Transverse colon (tissue), 4 donors: ENCODE results near the gene CYB561. TPM values are rescaled to one million over a fixed set of nuclear protein-coding genes. Genes with fewer than 3 reads are reported as not detected.

Source experiments
- DNase-seq: peaks from one replicate; pipeline ENCODE4 v3.0.0-alpha.2; 2019
- H3K27ac ChIP-seq, 4 donors: fragments of 200-600 bp; sonication (generic); 2 replicates each; pipeline ENCODE4 v1.5.1; 2016 to 2018; ENCODE audit warnings: inconsistent platforms in 4 of 4
- H3K27me3 ChIP-seq: fragments of 200-600 bp; sonication (generic); 2 replicates; pipeline ENCODE4 v1.5.1; 2017; ENCODE audit warnings: inconsistent platforms
- H3K36me3 ChIP-seq, 4 donors: fragments of 200-600 bp; sonication (generic); 2 replicates each; pipeline ENCODE4 v1.5.1; 2017 to 2019; ENCODE audit warnings: inconsistent platforms in 4 of 4
- H3K4me1 ChIP-seq, 4 donors: fragments of 200-600 bp; sonication (generic); 2 replicates each; pipeline ENCODE4 v1.5.1; 2017 to 2020; ENCODE audit warnings: inconsistent platforms in 4 of 4
- H3K4me3 ChIP-seq, 4 donors: fragments of 200-600 bp; sonication (generic); 1 replicate in 1 of 4; 2 replicates in 3 of 4; pipeline versions ENCODE4 v1.5.1 to v1.6.1; 2017 to 2019; ENCODE audit warnings: inconsistent platforms in 4 of 4
- H3K9me3 ChIP-seq, 2 donors: fragments of 200-600 bp; sonication (generic); 2 replicates each; pipeline ENCODE4 v1.5.1; 2017 to 2019; ENCODE audit warnings: inconsistent platforms in 2 of 2
- CTCF ChIP-seq, 5 experiments: fragments of 200-600 bp in 3 of 5; fragments of 450-650 bp in 2 of 5; sonication (generic) in 3 of 5; IDR thresholded peaks; 1 replicate in 2 of 5; 2 replicates in 3 of 5; pipeline ENCODE4 v1.5.1; 2016 to 2017; ENCODE audit warnings: antibody characterized with exemption in 5 of 5, inconsistent platforms in 3 of 5, mild to moderate bottlenecking in 2 of 5, moderate library complexity in 1 of 5
- EP300 ChIP-seq: sonication (generic); formaldehyde crosslinking; IDR thresholded peaks from one replicate; pipeline ENCODE4 v1.6.1; 2017; ENCODE audit warnings: antibody characterized with exemption, low read depth
- POLR2A ChIP-seq: fragments of 450-650 bp; IDR thresholded peaks from one replicate; pipeline ENCODE4 v1.6.1; 2016; ENCODE audit warnings: antibody characterized with exemption, mild to moderate bottlenecking, moderate library complexity
- POLR2AphosphoS5 ChIP-seq, 3 donors: sonication (generic); formaldehyde crosslinking; IDR thresholded peaks; one replicate each; pipeline ENCODE4 v1.6.1; 2016; ENCODE audit warnings: antibody characterized with exemption in 3 of 3
- WGBS, 2 donors: methylation state at CpG; one replicate each; pipeline ENCODE4 v1.1.5; 2018; ENCODE audit warnings: low coverage in 1 of 2; 5-methylcytosine and 5-hydroxymethylcytosine counted together
- in situ Hi-C, 4 donors: fragments of 200-750 bp; cut with MboI; loops; one replicate each; pipeline versions ENCODE4 v1.15.0 to v1.15.1; 2017; ENCODE audit warnings: low sequenced_read_pairs in 3 of 4, low pct_ligation_motif_present in 1 of 4, low pct_unique_long_range_greater_than_20kb in 1 of 4
- intact Hi-C: fragments of 100-400 bp; cut with DNase I; formaldehyde crosslinking; loops from one replicate; pipeline ENCODE4 v1.15.1; 2023; ENCODE audit warnings: low total_unique reads
- total RNA-seq, 4 donors: library from RNA; depleted of rRNA; stranded (reverse); fragments of >200 nt; gene quantifications; one replicate each; pipeline ENCODE4 v1.1.0, GENCODE V29; 2016

CYB561 gene
- total RNA-seq, 4 donors from 2014 or later: 52.6 to 315 (median 68.5) TPM

- intact Hi-C loops (loop anchor here (10.0 kb wide), 1 partner anchor 445 kb away; no protein-coding TSS in a partner anchor), in situ Hi-C loops (loop anchor here (5.0 to 25.0 kb wide), 7 partner anchors 57 to 733 kb away; partner anchors contain the start of gene ACE (in 1 of the 4))
- Histone ChIP-seq H3K36me3 (no peaks in the 10 kb centered on the region), H3K27me3 (no peaks in the 10 kb centered on the region), H3K27ac (no peak overlapping the region), H3K4me3 (no peak overlapping the region), H3K4me1 (no peaks in the 10 kb centered on the region), H3K9me3 (no peaks in the 10 kb centered on the region)
- WGBS, 2 donors: 75 to 76% methylated on average over 7 to 23 of the region's 23 CpGs
- no peak for TF ChIP-seq EP300
- no peak for TF ChIP-seq POLR2AphosphoS5 (IDR thresholded peaks at IDR 0.05)
- TF ChIP-seq CTCF (IDR thresholded peaks at IDR 0.05): no peak
- no peak for TF ChIP-seq POLR2A
- no peak for DNase-seq
Observed at GRCh38 chr17:63419949-63420867, 25.9 kb downstream of the CYB561 start.

- no peak for DNase-seq
- Histone ChIP-seq H3K4me1 (no peaks in the 10 kb centered on the region), H3K27me3 (no peaks in the 10 kb centered on the region), H3K27ac (no peak overlapping the region), H3K4me3 (no peak overlapping the region), H3K36me3 (no peaks in the 10 kb centered on the region), H3K9me3 (no peaks in the 10 kb centered on the region)
- in situ Hi-C loops: loop anchor here (25.0 kb wide), 4 partner anchors 332 to 732 kb away; no protein-coding TSS in a partner anchor
- intact Hi-C loops: loop anchor here (10.0 kb wide), 1 partner anchor 445 kb away; no protein-coding TSS in a partner anchor
- 97% methylated on average over 2 of the region's 2 CpGs; no CpG with 5 or more reads in 1 of the 2 donors for WGBS, 2 donors
- TF ChIP-seq POLR2A (no peak), EP300 (no peak), POLR2AphosphoS5 (IDR thresholded peaks at IDR 0.05) (no peak), CTCF (IDR thresholded peaks at IDR 0.05) (no peak)
Observed at GRCh38 chr17:63419398-63419797, 26.7 kb downstream of the CYB561 start.

- Histone ChIP-seq H3K9me3 (no peaks in the 10 kb centered on the region), H3K27ac (no peak overlapping the region), H3K36me3 (no peaks in the 10 kb centered on the region), H3K4me1 (no peaks in the 10 kb centered on the region), H3K4me3 (no peak overlapping the region), H3K27me3 (no peaks in the 10 kb centered on the region)
- intact Hi-C loops: loop anchor here (10.0 kb wide), 1 partner anchor 444 kb away; no protein-coding TSS in a partner anchor
- TF ChIP-seq POLR2AphosphoS5 (IDR thresholded peaks at IDR 0.05): no peak
- no peak for TF ChIP-seq EP300
- TF ChIP-seq POLR2A: no peak
- no peak for TF ChIP-seq CTCF (IDR thresholded peaks at IDR 0.05)
- in situ Hi-C loops: loop anchor here (25.0 kb wide), 4 partner anchors 331 to 731 kb away; no protein-coding TSS in a partner anchor
- DNase-seq: no peak
- WGBS, 2 donors: 91% methylated on average over 8 of the region's 8 CpGs; no CpG with 5 or more reads in 1 of the 2 donors
Observed at GRCh38 chr17:63418540-63418939, 27.6 kb downstream of the CYB561 start.

GRCh38 chr17:63414222-63414621 is 31.9 kb downstream of the CYB561 start:
- Histone ChIP-seq H3K4me3 (no peak overlapping the region), H3K36me3 (no peaks in the 10 kb centered on the region), H3K4me1 (no peaks in the 10 kb centered on the region), H3K27me3 (no peaks in the 10 kb centered on the region), H3K9me3 (no peaks in the 10 kb centered on the region), H3K27ac (no peak overlapping the region)
- WGBS, 2 donors: 91 to 100% methylated on average over 1 to 4 of the region's 4 CpGs
- DNase-seq: no peak
- intact Hi-C loops: loop anchor here (10.0 kb wide), 1 partner anchor 439 kb away; no protein-coding TSS in a partner anchor
- in situ Hi-C loops: loop anchor here (25.0 kb wide), 4 partner anchors 327 to 727 kb away; no protein-coding TSS in a partner anchor
- TF ChIP-seq CTCF (IDR thresholded peaks at IDR 0.05) (no peak), POLR2AphosphoS5 (IDR thresholded peaks at IDR 0.05) (no peak), POLR2A (no peak), EP300 (no peak)
